OCI-LY3 (cell line): Measurements from ENCODE around the gene CFAP57.

ENCODE experiments used
- CTCF ChIP-seq: fragments of 200-600, 300-600 bp; sonication (generic); IDR thresholded peaks from 2 replicates; pipeline ENCODE4 v1.5.1; 2014; ENCODE audit warnings: antibody characterized with exemption, low read length, low read depth
- EZH2phosphoT487 ChIP-seq: fragments of 200-600 bp; shearing (Covaris generic); IDR thresholded peaks from 2 replicates; pipeline ENCODE4 v1.6.1; 2018; ENCODE audit warnings: antibody characterized with exemption, mixed run types, low read depth

GRCh38 chr1:43279666-43280065 lies 107.5 kb downstream of the CFAP57 start:
- TF ChIP-seq CTCF (no peak), EZH2phosphoT487 (no peak)
